Ureter (tissue), 1 donor: ENCODE data around the gene ASIC4. TPM values are rescaled to one million over a fixed set of nuclear protein-coding genes. Genes with fewer than 3 reads are reported as not detected.

Source experiments
- DNase-seq: peaks from one replicate; pipeline ENCODE4 v3.0.0-alpha.2; 2020; ENCODE audit warnings: low spot score
- total RNA-seq: library from RNA; stranded (reverse); gene quantifications from one replicate; pipeline ENCODE4 v1.2.4, GENCODE V29; 2023
- donor health status: DM: yes; HTN: yes; CAD: no.

The ASIC4 gene
- total RNA-seq, 1 donor from 2014 or later, result 0.13 TPM

DNA sequence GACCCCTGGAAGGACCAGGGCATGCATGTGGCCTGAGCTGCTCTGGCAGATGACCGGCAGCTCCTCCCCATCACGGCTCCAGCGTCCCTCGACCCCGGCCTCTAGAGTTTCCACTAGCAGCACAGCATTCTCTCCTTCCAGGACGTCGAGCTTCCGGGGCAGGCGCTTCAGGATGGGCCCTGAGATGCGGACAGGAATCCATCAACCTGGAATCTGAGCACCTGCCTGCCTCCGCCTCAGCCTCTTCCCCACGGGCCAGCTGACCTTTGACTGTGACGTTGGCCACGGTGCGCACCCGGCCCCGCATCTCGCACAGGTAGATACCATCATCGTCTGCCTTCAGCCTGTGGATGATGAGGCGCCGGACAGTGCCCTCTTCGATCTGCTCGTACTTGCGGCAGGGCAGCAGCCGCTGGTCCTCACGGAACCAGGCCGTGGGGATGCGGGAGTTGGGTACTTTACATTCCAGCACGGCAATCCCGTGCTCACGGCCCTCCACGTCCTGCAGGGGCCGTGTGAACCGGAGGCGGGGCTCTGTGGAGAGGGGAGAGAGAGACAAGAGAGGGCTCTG, 53.6 kb downstream of the ASIC4 start:
- no peak for DNase-seq

DNA sequence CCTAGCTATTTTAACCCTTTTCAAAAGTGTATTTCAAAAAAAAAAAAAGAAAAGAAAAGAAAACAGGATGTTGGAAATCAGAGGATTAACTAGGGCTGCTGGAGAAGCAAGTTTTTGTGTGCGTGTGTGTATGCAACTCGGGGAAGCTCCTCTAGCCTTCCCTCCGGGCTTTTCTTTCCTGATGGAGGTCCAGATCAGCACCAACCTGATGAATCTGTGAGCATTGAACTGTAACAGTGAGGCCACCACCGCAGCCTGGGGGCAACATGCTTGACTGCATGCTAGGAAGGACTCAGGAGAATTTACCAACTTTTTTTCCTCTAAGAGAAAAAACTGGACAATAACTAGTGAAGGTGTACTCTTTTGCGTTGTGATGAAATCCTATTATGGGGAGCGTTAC, 54.8 kb downstream of the ASIC4 start:
- no peak for DNase-seq

DNA sequence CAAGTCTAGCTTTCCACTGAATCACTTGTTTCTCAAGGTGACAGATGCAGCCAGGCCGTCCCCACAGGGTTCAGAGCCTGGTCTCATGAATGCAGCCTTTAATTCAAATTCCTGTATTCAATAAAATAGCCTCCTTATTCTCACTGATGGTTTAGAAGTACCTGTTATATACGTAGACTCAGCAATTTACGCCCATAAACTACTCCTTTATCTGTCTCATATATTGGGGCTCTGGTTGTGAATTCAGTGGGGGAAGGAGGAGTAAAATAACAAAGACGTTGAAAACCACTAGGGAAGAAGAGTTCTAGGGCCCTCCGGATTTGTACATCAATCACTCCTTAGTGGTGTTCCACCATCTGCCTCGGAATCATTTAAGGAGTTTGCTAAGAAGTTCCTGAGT, 55.4 kb downstream of the ASIC4 start:
- DNase-seq, result no peak

DNA sequence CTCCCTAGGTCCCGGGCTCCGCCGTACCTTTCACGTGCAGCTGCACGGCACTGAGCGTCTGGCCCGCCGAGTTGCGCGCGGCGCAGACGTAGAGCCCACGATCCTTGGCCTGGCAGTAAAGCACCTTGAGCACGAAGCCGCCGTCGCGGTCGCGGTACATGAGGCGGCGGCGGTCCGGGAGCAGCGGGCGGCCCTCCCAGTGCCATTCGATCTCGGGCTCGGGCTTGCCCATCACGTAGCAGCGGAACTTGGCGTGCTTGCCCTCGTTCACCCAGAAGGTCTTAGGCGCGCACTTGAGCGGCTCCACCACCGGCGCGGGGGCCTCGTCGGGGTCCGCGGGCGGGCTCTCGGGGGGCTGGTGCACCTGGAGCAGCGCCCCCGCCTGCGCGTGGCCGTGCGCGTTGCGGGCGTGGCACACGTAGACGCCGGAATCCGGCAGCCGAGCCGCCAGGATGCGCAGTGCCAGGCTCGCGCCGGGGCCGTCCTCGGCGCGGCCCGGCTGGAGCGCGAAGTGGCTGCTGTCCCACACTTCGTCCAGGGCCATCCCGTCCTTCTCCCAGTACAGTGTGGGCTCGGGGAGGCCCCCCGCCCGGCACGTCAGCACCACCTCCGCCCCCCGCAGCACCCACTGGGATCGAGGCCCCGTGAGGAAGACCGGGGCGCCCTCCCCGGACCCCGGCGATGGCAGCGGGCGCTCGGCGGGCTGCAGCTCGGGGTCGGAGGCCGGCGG, 56.1 kb downstream of the ASIC4 start:
- DNase-seq, result no peak

DNA sequence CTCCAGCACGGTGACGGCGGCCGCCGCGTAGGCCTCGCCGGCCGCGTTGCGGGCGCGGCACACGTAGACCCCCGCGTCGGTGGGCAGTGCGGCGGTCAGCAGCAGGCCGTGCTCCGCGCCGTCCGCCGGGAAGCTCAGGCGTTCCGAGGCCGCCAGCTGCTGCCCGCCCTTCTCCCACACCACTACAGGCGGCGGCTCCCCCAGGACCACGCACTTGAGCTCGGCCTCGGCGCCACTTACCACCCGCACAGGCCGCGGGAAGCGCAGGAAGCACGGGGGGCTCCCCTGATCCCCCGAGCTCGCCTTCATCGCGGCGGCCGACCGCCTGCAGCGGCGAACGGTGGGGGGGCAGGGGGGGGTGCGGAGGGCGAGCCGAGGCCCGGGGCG, 56.6 kb downstream of the ASIC4 start:
- DNase-seq, result no peak

DNA sequence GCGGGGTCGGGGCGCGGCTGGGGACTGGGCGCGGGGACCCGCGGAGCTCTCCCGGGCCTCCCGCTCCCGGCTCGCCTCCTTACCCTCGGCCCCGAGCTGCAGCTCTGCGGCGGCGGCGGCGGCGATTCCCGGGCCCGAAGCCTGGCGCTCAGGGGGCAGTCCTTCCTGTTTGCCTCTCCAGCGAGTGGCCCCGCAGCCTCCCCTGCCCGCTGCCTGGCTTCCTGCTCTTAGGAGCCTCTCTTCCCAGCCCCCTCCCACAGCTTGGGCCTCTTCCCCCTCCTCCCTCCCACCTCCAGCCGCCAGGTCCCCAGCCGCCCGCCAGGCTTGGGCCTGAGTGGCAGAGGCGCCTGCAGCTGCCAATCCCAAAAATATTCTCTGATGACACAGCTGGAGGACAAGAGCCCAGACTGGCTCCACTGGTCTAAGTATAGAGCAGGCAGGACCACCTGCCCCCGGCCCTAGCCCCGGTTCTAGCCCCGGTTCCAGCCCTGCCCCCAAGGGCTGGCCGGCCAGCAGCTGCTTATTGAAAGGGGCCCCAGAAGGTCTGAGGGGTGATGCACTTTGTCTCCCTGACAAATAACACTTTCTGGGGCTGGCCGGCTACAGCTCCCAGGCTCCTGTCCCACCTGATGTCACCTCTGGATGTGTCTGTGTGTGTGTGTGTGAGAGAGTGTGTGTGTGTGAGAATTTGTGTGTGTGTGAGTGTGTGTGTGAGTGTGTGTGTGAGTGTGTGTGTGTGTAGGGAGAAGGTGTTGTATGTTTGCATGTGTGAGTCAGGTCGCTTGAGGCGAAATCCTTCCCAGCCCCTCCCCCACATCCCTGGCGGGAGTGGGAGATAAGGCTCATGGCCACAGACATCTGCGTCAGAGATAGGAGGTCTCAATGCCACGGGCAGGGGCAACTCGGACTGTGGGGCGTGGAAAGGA, 57.3 kb downstream of the ASIC4 start, which contains the start of gene OBSL1:
TSS of gene OBSL1 (minus strand) at position 229 of the 926 bp plus-strand sequence. CDS start 307 bp downstream, outside the sequence.
- peak; percentile 74 for DNase-seq

DNA sequence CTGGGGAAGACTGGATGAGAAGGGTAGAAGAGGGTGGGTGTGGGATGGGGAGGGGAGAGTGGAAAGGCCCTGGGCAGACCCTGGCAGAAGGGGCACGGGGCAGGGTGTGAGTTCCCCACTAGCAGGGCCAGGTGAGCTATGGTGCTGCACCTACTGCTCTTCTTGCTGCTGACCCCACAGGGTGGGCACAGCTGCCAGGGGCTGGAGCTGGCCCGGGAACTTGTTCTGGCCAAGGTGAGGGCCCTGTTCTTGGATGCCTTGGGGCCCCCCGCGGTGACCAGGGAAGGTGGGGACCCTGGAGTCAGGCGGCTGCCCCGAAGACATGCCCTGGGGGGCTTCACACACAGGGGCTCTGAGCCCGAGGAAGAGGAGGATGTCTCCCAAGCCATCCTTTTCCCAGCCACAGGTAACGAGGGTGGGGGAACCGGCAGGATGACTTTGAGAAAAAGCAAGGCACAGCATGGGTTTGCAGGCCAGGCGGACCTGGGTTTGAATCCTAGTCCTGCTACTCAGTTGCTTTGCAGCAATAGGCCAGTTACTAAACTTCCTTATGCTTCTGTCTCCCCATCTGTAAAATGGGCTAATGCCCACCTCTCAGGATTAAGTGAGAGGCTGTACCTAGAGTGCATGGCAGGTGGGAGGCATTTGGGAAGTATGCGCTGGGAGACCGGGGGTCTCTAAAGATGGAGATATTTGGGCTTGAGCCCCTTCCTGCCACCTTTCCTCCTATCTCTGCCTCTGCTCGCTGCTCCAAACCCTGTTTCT, 58.1 kb downstream of the ASIC4 start, which contains the start of gene INHA:
TSS of gene INHA (plus strand) at position 74 of the 765 bp plus-strand sequence. CDS start at position 139, 65 bp downstream.
- DNase-seq, result no peak

DNA sequence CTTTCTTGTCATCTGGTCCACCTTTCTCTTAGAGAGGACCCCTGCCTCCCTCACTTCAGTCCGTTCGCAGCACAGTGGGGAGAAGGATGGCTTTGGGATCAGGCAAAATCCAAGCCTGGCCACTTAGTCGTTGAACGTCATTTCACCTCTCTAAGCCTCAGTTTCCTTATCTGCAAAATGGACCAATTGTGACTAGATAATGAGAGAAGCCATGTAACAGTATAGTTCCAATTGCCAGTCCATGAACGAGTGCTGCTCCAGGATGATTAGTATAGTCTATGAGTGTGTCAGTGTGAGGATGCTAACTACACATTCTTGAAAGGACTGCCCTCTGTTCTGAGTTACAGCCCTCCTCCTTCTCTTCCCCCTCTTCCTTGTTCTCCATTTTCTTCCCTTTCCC, 58.9 kb downstream of the ASIC4 start:
- DNase-seq, result no peak

DNA sequence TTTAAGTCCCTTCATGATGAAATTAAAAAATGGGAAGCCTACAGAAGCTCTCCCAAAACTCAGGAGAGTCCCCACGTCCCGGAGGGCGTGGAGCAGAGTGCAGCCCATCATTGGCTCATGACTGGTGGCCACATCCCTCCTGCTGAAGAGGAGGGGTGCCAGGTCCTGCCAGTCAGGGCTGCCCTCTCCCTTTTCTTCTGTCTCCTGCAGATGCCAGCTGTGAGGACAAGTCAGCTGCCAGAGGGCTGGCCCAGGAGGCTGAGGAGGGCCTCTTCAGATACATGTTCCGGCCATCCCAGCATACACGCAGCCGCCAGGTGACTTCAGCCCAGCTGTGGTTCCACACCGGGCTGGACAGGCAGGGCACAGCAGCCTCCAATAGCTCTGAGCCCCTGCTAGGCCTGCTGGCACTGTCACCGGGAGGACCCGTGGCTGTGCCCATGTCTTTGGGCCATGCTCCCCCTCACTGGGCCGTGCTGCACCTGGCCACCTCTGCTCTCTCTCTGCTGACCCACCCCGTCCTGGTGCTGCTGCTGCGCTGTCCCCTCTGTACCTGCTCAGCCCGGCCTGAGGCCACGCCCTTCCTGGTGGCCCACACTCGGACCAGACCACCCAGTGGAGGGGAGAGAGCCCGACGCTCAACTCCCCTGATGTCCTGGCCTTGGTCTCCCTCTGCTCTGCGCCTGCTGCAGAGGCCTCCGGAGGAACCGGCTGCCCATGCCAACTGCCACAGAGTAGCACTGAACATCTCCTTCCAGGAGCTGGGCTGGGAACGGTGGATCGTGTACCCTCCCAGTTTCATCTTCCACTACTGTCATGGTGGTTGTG, 60.4 kb downstream of the ASIC4 start:
- no peak for DNase-seq

DNA sequence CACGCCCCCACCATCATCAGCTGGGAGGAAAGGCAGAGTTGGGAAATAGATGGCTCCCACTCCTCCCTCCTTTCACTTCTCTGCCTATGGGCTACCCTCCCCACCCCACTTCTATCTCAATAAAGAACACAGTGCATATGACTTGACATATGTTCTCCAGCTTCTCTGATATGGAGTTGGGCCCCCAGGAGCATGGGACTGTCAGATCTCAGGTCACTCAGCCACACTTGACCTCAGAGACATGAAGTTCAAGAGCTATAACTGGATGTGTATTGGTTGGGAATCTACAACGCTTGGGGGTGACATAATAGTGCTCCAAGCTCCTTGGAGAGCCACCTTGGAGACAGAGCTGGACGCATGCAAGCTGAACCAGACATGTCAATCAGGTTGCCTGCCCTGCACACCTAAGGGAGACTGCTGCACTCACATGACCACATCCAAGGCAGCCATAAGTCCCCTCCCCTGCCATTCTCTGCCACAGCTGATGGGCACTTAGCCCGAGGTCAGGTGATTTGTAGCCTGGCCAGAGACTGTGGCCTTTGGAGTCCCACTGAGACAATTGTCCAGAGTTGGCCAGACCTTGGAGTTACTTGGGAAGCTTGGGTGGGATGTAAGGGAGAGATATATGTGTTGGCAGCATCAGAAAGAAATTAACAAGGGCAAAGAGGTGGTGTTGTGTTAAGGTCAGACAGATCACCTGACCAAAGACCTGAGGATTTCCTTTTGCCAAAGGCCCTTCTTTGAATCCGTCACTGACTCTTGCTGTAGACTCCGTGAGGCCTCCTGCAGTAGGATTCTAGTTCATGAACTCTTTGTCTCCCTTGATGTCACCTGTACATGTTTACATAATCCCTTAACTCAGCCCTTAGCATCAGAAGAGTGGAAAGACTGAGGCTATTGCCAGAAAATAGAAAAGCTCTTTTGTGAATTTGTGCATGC, 61.6 kb downstream of the ASIC4 start:
- DNase-seq, result no peak

DNA sequence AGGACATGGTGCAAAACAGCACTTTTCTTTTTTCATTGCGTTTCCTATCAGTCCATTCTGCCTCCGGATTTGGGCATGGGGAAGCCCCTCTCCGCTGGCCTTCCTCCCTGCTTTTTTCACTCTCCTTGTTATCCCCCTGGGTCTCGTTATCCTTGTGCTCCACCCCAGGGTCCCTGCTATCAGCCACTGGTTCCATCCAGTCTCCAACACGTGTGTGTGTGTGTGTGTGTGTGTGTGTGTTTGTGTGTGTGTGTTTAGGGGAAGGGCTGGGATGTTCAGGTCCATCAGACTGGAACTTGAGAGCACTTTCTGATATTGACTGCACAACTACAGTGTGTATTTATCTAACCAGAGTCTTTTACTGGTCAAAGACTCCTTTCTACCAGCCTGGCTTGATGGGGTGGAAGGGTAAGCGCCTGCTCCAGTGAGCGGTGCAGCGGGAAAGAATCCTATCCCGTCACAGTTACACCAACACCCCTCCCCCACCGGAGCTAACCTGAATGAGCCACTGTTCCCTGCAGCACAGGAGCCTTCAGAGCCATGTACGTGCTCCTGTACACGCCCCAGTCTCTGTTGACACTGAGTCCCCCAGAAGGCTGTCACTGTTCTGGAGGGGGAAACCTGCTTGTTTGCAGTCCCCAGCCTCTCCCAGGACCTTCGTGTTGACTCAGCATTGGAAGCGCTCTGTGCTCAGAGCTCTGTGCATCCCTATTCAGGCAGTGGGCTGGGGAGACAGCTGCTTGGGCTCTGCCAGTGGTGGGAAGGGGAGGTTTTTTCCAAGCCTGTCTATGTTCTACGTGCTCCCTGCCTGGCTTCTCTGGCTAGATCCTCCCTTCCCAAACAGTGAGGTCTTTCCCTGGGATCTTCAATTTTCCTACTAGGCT, 62.5 kb downstream of the ASIC4 start:
- no peak for DNase-seq

DNA sequence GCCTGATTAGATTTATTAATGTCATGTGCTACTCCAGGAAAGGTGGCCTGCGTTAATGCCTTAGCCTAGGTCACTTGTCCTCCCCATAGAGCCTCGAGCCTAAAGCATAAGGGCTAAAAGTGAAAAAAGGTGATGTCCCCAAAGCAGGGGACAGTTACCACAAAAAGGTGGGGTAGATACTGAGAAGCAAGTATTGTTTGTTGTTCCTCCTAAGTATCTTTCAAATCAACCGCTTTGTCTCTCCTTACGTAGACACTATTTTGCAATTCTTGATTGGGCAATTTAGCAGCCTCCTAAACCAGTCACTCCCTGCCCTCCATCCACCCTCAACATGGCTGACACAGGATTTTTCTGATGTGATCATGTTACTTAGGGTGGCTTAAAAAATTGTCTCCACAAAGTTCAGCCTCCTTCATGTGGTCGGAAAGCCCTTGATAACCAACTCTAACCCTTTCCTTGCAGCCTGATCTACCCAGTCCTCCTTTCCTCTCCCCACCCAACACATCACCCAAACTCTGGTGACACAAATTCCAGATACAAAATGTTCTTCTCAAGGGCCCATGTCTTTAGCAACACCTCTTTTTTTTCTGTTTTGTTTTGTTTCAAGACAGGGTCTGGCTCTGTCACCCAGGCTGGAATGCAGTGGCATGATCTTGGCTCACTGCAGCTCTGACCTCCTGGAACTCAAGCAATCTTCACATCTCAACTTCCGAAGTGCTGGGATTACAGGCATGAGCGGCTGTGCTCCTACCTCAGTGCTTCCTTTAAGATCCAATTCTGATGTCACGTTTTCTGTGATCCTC, 64.7 kb downstream of the ASIC4 start:
- no peak for DNase-seq

DNA sequence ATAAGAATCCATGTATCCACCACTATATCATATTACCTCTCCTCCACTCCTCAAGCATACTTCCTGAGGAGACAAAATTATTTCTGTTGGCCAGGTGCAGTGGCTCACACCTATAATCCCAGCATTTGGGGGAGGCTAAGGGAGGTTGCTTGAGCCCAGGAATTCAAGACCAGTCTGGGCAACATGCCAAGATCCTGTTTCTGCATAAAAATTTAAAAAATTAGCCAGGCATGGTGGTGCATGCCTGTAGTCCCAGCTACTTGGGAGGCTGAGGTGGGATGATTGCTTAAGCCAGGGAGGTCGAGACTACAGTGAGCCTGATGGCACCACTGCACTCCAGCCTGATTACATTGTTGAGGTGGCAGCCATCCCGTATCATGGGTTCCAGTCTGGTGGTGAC, 67.1 kb downstream of the ASIC4 start:
- DNase-seq, result no peak
